ENCODE data around the gene HRAS. TPM values are rescaled to one million over a fixed set of nuclear protein-coding genes. Genes with fewer than 3 reads are reported as not detected.

Gene HRAS
- total RNA-seq, 1 donor from 2014 or later: 43.9 TPM

DNA sequence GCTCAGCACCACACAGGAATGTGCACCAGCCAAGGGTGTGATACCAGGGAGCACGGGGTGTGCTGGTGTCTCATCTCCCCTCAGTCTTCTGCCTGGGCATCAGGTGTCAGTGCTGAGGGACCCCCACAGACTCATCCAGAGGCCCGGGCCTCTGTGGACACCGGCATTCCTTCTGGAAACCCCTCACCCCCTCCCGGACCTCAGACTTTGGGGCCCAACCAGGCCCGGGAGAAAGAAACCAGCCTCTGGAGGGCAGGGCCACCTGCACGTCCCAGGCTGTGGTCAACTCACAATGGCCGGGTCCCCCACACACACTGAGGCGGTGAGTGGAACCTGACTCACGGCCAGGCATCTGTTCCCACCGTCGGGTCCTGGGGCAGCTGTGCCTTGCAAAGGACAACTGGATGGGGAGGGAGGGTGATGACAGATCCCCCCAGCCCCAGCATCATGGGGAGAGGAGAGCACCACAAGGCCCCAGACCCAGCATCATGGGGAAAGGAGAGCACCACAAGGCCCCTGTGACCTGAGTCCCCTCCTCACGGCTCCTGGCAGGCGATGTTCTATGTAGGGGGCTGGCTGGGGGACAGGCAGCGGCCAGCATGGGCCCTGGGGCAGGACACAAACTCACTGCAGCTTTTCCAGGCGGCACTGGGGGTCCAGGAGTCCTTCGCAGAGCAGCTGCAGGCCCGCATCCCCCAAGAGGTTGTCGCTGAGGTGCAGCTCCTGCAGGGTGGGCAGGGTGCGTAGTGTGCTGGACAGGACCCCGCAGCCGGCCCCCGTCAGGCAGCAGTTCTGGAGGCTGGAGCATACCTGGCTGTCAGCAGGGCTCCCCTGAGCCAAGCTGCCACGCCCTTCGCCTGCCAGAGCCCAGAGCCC, 35.9 kb downstream of the HRAS start:
- intact Hi-C loops (cut with micrococcal nuclease): no loop called here
- H3K27me3 Mint-ChIP-seq: no peaks in the 10 kb centered on the region
- CTCF ChIA-PET: interaction anchor here (1.2 kb wide), 1 partner anchor 10 kb away, joined by 4 read pairs; no protein-coding TSS in a partner anchor
- ATAC-seq (ENCODE audit: low read depth) (no peak), DNase-seq (no peak)
- peaks cover 22% of the 10 kb centered on the region for H3K4me1 Mint-ChIP-seq
- H3K27ac Mint-ChIP-seq: no peak overlapping the region
- no peak overlapping the region for H3K4me3 Mint-ChIP-seq
- peaks cover 54% of the 10 kb centered on the region for H3K36me3 Mint-ChIP-seq (ENCODE audit: low read depth)
- TF ChIP-seq, protein P1, sequence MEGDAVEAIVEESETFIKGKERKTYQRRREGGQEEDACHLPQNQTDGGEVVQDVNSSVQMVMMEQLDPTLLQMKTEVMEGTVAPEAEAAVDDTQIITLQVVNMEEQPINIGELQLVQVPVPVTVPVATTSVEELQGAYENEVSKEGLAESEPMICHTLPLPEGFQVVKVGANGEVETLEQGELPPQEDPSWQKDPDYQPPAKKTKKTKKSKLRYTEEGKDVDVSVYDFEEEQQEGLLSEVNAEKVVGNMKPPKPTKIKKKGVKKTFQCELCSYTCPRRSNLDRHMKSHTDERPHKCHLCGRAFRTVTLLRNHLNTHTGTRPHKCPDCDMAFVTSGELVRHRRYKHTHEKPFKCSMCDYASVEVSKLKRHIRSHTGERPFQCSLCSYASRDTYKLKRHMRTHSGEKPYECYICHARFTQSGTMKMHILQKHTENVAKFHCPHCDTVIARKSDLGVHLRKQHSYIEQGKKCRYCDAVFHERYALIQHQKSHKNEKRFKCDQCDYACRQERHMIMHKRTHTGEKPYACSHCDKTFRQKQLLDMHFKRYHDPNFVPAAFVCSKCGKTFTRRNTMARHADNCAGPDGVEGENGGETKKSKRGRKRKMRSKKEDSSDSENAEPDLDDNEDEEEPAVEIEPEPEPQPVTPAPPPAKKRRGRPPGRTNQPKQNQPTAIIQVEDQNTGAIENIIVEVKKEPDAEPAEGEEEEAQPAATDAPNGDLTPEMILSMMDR (IDR thresholded peaks at IDR 0.05): no peak
- POLR2A ChIA-PET: interaction anchor here (0.6 kb wide), 1 partner anchor 7 kb away, joined by 3 read pairs; the partner anchor contains the start of gene RNH1
- no peaks in the 10 kb centered on the region for H3K9me3 Mint-ChIP-seq

DNA sequence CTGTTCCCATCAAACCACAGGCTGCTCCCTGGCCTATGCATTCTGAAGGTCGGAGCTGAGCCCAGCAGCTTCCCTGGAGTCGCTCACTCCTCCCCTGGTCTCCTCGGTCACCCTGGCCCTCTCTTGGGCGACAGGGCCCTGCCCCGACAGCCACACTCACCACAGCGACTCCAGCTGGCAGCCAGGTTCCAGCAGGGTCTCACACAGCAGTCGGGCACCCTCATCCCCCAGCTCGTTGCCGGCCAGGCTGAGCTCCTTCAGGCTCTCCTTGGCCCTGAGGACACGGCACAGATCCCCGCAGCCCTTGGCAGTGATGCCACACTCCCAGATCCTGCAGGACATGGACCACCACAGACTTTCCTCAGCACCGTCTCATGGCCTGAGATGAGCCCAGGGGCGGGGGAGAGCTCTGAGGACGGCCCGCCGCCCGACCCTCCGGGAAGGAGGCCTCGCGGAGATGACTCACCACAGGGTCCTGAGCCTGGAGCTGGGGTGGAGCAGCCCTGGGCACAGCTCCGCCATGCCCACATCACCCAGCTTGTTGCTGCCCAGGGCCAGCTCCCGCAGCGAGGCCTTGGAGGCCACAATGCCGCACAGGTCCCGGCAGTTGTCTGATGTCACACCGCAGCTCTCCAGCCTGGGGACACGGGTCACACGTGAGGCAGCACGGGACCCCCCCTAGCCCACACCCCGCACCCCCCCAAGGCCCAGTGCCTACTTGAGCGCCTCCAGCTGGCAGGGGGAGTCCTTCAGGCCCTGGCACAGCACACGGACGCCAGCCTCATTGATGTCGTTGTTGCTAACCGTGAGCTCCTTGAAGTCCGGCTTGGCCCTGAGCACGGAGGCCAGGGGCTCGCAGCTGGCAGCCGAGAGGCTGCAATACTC, 36.8 kb downstream of the HRAS start:
- DNase-seq: no peak
- Mint-ChIP-seq H3K36me3 (ENCODE audit: low read depth) (peaks cover 58% of the 10 kb centered on the region), H3K4me1 (peaks cover 16% of the 10 kb centered on the region), H3K4me3 (no peak overlapping the region), H3K27ac (no peak overlapping the region), H3K27me3 (no peaks in the 10 kb centered on the region), H3K9me3 (no peaks in the 10 kb centered on the region)
- intact Hi-C loops (cut with micrococcal nuclease): no loop called here
- CTCF ChIA-PET: no interaction called here
- ATAC-seq (ENCODE audit: low read depth): no peak
- TF ChIP-seq, protein P1 (IDR thresholded peaks at IDR 0.05): no peak
- POLR2A ChIA-PET: interaction anchor here (0.6 kb wide), 1 partner anchor 8 kb away, joined by 3 read pairs; the partner anchor contains the start of gene RNH1

DNA sequence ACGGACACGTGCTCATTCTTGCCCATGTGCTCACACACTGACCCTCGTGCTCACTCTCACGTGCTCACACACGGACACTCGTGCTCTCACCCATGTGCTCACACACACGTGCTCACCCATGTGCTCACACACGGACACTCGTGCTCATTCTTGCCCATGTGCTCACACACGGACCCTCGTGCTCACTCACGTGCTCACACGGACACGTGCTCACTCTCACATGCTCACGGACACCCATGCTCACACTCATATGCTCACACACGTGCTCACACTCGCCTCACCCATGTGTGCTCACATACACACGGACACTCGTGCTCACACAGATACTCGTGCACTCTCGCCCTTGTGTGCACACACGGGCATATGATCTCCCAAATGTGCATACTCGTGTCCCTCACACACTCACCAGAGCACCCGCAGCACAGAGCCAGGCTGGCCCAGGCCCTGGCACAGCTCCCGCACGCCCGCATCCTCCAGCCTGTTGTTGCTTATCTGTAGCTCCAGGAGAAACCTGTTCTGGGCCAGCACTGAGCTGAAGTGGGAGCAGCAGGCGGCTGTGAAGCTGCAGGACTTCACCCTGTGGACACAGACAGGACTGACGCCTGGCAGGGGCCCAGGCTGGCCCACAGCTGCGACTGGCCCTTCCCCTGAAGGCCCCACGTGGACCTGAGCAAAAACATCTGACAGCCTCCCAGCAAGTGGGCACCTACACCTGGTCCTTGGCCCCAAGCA, 37.6 kb downstream of the HRAS start:
- intact Hi-C loops (cut with micrococcal nuclease): no loop called here
- Mint-ChIP-seq H3K27me3 (no peaks in the 10 kb centered on the region), H3K36me3 (ENCODE audit: low read depth) (peaks cover 64% of the 10 kb centered on the region), H3K9me3 (no peaks in the 10 kb centered on the region), H3K4me3 (no peak overlapping the region), H3K27ac (no peak overlapping the region), H3K4me1 (peaks cover 13% of the 10 kb centered on the region)
- CTCF ChIA-PET: no interaction called here
- POLR2A ChIA-PET: interaction anchor here (0.5 kb wide), 1 partner anchor 57 kb away, joined by 6 read pairs; no protein-coding TSS in a partner anchor
- TF ChIP-seq, protein P1 (IDR thresholded peaks at IDR 0.05): no peak
- ATAC-seq (ENCODE audit: low read depth): no peak
- no peak for DNase-seq

DNA sequence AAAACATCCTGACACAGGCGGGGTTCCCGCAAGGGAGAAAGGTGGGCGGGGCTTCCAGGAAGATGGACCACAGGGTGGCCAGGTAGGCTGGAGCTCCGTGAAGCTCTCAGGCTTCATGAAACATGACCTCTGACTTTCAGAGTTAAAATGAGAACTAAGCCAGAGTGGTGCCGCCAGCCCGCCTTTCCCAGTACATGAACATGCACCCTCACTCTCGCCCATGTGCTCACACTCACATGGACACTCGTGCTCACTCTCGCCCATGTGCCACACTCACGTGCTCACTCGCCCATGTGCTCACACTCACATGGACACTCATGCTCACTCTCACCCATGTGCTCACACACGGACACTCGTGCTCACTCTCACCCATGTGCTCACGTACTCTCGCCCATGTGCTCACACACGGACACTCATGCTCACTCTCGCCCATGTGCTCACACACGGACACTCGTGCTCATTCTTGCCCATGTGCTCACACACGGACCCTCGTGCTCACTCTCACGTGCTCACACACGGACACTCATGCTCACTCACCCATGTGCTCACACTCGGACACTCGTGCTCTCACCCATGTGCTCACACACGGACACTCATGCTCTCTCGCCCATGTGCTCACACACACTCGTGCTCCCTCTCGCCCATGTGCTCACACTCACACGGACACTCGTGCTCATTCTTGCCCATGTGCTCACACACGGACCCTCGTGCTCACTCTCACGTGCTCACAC, 38.4 kb downstream of the HRAS start:
- Mint-ChIP-seq H3K4me3 (no peak overlapping the region), H3K27ac (no peak overlapping the region), H3K36me3 (ENCODE audit: low read depth) (peaks cover 66% of the 10 kb centered on the region), H3K27me3 (no peaks in the 10 kb centered on the region), H3K9me3 (no peaks in the 10 kb centered on the region), H3K4me1 (peaks cover 13% of the 10 kb centered on the region)
- intact Hi-C loops (cut with micrococcal nuclease): no loop called here
- ChIA-PET CTCF (no interaction called here), POLR2A (interaction anchor here (0.5 kb wide), 1 partner anchor 124 kb away, joined by 5 read pairs; no protein-coding TSS in a partner anchor)
- no peak for DNase-seq
- TF ChIP-seq, protein P1 (IDR thresholded peaks at IDR 0.05): no peak
- no peak for ATAC-seq (ENCODE audit: low read depth)
